GM18499 (cell line): ENCODE measurements around the gene TRNP1.

Experiments used
- ATAC-seq: cut with Tn5 transposase; IDR thresholded peaks from one replicate; pipeline ENCODE4 v1.9.1; 2021; ENCODE audit warnings: moderate number of reproducible peaks; ENCODE audit not compliant: insufficient read depth, unreplicated experiment

The TRNP1 gene

DNA sequence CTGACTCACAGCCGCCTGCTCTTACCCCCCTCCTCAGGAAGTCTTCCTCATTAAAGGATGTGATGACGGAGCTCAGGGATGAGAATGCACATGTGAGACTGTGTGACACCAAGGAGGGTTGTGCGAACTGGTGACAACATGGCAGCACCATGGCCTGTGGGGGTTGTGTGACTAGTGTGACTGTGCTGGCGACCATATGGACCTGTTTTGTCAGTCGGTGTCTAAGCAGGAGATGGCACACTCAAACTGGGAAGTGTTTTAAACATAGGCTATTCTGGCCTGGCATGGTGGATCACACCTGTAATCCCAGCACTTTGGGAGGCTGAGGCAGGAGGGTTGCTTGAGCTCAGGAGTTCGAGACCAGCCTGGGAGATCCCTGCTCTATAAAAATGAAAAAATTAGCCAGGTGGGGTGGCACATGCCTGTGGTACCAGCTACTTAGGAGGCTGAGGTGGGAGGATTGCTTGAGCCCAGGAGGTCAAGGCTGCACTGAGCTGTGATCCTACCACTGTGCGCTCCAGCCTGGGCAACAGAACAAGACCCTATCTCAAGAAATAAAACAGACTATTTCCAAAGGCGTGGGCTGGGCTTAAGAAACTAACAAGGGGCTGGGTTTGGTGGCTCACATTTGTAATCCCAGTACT is 7.4 kb downstream of the TRNP1 start:
- ATAC-seq, result no peak

DNA sequence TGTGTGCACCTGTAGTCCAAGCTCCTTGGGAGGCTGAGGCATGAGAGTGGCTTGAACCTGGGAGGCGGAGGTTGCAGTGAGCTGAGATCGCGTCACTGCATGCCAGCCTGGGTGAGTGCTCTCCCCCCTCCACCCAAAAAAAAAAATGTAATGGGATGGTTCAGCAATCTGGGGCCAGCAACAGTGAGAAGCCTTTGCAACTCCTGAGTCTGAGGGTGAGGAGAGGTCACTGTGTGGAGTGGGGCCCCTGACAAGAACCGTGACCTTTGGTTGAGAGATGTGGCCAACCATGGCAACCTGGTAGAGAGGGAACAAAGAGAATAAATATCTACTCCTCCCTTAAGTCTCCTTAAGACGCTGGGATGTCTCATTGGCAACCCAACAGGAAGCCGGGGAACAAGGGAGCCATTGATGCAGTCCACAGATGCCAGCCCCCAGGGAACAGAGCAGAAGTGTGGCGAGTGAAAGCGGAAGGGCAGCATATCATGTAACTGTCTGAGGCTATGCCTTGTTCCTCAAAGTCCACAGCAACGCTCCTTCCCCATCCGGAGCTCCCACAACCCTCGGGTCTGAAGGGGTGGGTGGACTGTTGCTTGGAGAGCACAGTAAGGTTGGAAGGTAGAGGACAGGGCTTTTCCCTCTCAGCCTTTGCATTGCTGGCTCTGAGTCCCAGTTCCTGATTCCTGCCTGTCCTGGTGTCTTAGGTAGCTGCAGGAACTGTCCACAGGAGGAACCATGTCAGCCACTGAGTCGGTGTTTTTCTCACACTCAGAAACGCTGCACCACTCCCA is 8.3 kb downstream of the TRNP1 start:
- no peak for ATAC-seq

DNA sequence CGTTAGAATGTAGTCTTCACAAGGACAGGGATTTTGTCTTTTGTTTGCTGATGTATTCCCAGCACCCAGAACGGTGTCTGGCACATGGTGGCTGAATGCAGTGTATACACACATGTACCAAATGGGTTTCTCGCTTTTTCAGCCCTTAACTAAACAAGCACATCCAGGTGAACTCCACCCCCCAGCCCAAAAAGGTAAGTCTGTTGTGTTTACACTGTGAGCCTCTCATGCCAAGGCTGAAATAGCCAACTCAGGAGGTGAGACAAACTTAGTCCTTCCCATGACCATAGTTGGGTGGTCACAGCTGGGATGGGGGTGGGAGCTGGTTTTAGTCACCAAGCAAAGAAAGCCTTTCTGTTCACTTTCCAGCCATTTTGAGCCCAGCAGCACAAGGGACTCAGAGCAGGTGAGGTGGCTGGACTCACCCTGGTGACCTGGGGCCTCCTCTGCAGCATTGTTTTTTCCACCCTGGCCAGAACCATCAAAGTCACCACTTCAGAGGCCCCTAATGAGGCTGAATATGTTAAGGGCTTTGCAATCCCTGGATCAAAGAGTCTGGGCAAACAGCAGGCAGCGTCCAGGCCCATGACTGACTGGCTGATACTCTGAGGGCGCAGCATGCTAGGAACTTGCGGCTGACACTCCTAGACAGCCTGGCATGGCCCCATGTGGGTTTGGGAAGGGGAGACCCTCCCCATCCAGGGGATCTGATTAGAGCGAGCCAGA is 10.4 kb downstream of the TRNP1 start:
- ATAC-seq, result no peak

- no peak for ATAC-seq
Observed at GRCh38 chr1:27004471-27005165, 11.1 kb downstream of the TRNP1 start.

DNA sequence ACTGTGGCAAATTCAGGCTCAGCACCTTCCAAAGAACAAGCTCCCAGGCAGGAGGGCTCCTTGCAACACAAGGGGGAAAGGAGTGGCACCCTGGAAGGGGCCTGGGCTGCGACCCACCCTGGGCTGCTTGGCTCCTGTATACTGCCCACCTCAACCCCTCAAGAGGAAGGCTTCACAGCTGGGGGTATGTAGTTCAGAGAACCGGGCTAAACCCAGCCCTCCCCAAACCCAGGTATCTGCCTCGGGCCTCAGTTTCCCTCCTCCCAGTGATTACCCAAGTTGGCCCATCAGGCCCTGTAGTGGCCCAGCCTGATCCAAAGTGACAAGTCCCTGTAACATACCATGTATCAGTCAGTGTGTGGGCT is 11.7 kb downstream of the TRNP1 start:
- no peak for ATAC-seq

GRCh38 chr1:27005648-27006496 is 12.4 kb downstream of the TRNP1 start:
- ATAC-seq, result no peak

DNA sequence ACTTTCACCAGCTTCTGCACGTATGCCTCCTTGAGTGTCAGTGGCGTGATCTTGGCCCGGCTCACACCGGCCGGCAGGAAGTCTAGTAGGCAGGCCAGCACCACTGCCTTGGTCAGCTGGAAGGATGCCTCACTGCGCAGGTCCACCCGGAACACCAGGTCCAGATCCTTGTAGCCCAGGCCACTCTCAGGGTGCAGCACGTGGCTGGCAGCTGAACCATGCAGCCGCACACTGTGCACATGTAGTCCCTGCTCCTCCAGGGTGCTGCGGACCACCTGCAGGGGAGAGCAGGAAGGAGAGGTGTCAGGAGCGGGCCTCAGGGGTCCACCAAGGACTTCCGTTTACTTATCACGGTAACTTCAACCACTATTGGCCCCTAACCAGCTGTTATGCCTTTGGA is 13.2 kb downstream of the TRNP1 start:
- no peak for ATAC-seq

DNA sequence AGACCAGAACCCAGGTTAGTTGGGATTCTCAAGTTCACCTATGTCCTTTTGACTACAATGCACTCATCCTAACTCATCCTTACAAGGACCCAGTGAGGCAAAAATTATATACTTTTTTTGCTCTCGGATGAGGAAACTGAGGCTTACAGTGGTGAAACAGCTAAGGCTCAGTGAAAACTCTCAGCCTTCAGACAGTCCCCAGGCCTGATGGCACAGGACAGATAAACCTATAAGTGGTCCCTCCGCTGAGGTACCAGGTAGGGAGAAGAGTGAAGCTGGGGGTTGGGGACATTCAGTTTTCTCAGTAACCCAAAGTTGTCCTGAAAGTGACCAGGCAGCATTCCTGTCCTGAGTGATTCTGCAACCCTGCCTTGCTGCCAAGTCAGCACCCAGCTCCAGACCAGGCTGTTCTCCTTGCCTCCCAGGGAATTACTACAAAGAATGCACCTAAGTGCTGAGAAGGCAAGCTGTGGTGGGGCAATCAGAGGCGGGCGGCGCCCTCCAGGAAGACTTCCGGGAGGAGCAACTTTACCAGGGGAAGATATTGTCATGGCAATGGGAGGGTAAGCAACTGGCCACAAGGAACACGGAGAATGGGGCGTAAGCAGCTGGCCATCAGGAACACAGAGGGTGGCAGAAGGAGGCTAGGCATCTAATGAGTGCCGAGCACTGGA is 14.6 kb downstream of the TRNP1 start:
- no peak for ATAC-seq

- ATAC-seq, result no peak
Observed at GRCh38 chr1:27009601-27010197, 16.2 kb downstream of the TRNP1 start.

GRCh38 chr1:27010226-27010994 is 16.9 kb downstream of the TRNP1 start:
- no peak for ATAC-seq

DNA sequence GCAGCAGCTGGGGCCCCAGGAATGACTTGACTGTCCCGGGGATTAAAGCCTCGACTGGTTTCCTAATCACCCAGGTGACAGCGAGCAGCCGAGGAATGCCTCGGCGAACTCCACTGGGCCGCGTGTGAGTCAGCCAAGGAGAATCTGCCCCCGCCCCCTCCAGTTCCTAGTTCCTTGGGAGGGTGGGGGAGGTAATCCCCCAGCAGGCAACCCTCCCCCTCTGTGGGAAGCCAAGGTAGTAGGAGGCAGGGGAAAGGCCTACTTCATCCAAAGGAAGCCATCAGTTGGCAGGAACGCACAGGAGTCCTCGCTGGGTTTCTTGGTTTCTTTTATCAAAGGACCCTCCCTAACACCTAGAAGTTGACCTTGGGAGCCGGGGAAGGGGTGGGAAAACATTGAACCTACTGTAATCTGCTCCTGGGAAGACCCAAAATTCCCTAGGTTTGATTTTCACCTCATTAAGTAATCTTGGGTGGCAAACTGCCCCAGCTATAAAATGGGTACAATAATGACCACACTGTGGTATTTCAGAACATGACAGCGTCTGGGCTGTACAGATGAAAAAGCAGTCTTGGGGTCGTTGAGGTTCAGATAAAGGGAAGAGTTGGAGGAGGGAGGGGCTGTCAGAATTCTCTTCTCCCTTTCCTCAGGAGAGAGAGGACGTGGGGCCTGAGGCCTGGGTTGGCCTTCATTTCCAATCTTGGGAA is 17.7 kb downstream of the TRNP1 start:
- no peak for ATAC-seq

- ATAC-seq, result no peak
Observed at GRCh38 chr1:27011976-27012563, 18.6 kb downstream of the TRNP1 start.

DNA sequence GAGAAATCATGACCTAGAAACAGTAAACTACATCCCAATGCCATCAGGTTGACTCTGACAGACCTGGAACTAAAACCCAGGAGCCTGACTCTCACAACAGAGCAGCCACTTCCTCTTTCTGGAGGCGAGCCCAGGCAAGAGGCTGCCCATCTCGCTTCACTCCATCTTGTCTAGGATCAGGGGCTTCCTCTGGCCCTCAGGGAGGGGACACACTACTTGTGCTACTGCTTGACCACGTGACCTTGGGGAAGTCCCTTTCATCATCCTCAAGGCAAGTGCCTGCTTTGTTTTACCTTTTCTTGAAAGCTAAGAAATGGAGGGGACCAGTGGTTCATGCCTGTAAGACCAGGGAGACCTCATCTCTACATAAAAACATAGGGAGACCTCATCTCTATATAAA is 21.8 kb downstream of the TRNP1 start:
- ATAC-seq, result no peak

GRCh38 chr1:27016376-27016775 is 22.9 kb downstream of the TRNP1 start:
- no peak for ATAC-seq

- ATAC-seq, result no peak
Observed at GRCh38 chr1:27017207-27017606, 23.7 kb downstream of the TRNP1 start.

DNA sequence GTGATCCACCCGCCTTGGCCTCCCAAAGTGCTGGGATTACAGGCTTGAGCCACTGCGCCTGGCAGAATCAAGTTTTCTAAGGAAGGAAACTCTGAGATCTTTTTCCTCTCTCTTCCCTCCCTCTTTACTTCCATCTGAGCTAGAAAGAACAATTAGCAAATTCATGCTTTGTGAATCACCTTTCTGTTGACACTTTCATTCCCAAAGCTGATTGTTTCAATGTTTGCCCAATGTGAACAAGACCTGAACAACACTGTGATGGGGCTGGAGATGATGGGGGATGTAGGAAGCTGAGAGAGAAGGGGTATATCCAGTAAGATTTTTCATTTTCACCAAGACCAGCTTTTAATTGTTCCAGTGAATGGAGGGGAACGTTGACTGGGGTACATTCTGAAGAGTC is 24.8 kb downstream of the TRNP1 start:
- ATAC-seq, result no peak

- no peak for ATAC-seq
Observed at GRCh38 chr1:27021354-27022031, 28.0 kb downstream of the TRNP1 start.
